AG08396 (cell line): Measurements from ENCODE around the gene SLC44A1.

ENCODE experiments used
- DNase-seq: peaks from one replicate; pipeline ENCODE4 v3.0.0; 2012; ENCODE audit warnings: low spot score, mixed read lengths

The SLC44A1 gene

GRCh38 chr9:105338308-105338707, 93.9 kb downstream of the SLC44A1 start:
- DNase-seq: no peak

GRCh38 chr9:105339849-105340248, 95.4 kb downstream of the SLC44A1 start:
- no peak for DNase-seq

GRCh38 chr9:105341434-105342146, 97.1 kb downstream of the SLC44A1 start:
- DNase-seq: peak; percentile 15

- no peak for DNase-seq
Measured at GRCh38 chr9:105342147-105342505, 97.7 kb downstream of the SLC44A1 start.

- no peak for DNase-seq
Measured at GRCh38 chr9:105344283-105344682, 99.8 kb downstream of the SLC44A1 start.

GRCh38 chr9:105345626-105346025, 101.2 kb downstream of the SLC44A1 start:
- DNase-seq: no peak

- no peak for DNase-seq
Measured at GRCh38 chr9:105346273-105346672, 101.8 kb downstream of the SLC44A1 start.

GRCh38 chr9:105354448-105354847, 110.0 kb downstream of the SLC44A1 start:
- no peak for DNase-seq

GRCh38 chr9:105355781-105356180, 111.3 kb downstream of the SLC44A1 start:
- no peak for DNase-seq

- DNase-seq: no peak
Measured at GRCh38 chr9:105357937-105358336, 113.5 kb downstream of the SLC44A1 start.

- DNase-seq: peak; percentile 7
Measured at GRCh38 chr9:105359892-105360291, 115.4 kb downstream of the SLC44A1 start.

GRCh38 chr9:105360344-105360743, 115.9 kb downstream of the SLC44A1 start:
- no peak for DNase-seq

- DNase-seq: no peak
Measured at GRCh38 chr9:105361873-105362272, 117.4 kb downstream of the SLC44A1 start.

GRCh38 chr9:105362470-105362869, 118.0 kb downstream of the SLC44A1 start:
- no peak for DNase-seq

- no peak for DNase-seq
Measured at GRCh38 chr9:105363837-105364236, 119.4 kb downstream of the SLC44A1 start.

- no peak for DNase-seq
Measured at GRCh38 chr9:105369911-105370310, 125.5 kb downstream of the SLC44A1 start.

- DNase-seq: no peak
Measured at GRCh38 chr9:105373723-105374122, 129.3 kb downstream of the SLC44A1 start.

GRCh38 chr9:105375323-105375722, 130.9 kb downstream of the SLC44A1 start:
- DNase-seq: no peak

GRCh38 chr9:105376893-105377292, 132.4 kb downstream of the SLC44A1 start:
- DNase-seq: no peak

GRCh38 chr9:105385381-105385985, 141.0 kb downstream of the SLC44A1 start:
- DNase-seq: no peak

- no peak for DNase-seq
Measured at GRCh38 chr9:105389796-105390195, 145.3 kb downstream of the SLC44A1 start.

GRCh38 chr9:105390871-105391270, 146.4 kb downstream of the SLC44A1 start:
- no peak for DNase-seq

GRCh38 chr9:105391288-105391687, 146.8 kb downstream of the SLC44A1 start:
- no peak for DNase-seq

- no peak for DNase-seq
Measured at GRCh38 chr9:105392531-105392930, 148.1 kb downstream of the SLC44A1 start.
